ENCODE data around the gene TMEM18. TPM values are rescaled to one million over a fixed set of nuclear protein-coding genes. Genes with fewer than 3 reads are reported as not detected.
A peak's percentile ranks its signal among the peaks of the same experiment; 100 is the strongest.

Gene TMEM18
- total and polyA plus RNA-seq, 2 experiments from 2014 or later = 15.0 to 41.9 TPM

- TF ChIP-seq EZH2 (IDR thresholded peaks at IDR 0.05; ENCODE audit: low read depth, unreplicated experiment) (no peak), CREB1 (CRISPR knock-in tag; IDR thresholded peaks at IDR 0.05; ENCODE audit: low read depth) (peak; percentile 63), EZH2phosphoT487 (IDR thresholded peaks at IDR 0.05; ENCODE audit: unreplicated experiment) (no peak), STAT1 (IDR thresholded peaks at IDR 0.05; ENCODE audit: unreplicated experiment) (no peak), NANOG (IDR thresholded peaks at IDR 0.05; ENCODE audit: borderline replicate concordance) (no peak), JUNB (IDR thresholded peaks at IDR 0.05; ENCODE audit: unreplicated experiment) (no peak), CTCF (conservative IDR thresholded peaks at IDR 0.05; ENCODE audit: low read depth in 2 of 2) (peak; percentile 78 to 84), ETS1 (IDR thresholded peaks at IDR 0.05) (no peak), POLR2AphosphoS5 (IDR thresholded peaks at IDR 0.05; ENCODE audit: low read depth) (no peak)
Observed at GRCh38 chr2:636641-637405, 40.4 kb downstream of the TMEM18 start (continued).

GRCh38 chr2:635687-636621 is 41.3 kb downstream of the TMEM18 start:
- no peaks in the 10 kb centered on the region for H3K4me1 ChIP-seq (ENCODE audit: insufficient read depth)
- no peaks in the 10 kb centered on the region for H3K9me2 ChIP-seq (ENCODE audit: insufficient read depth)
- Mint-ChIP-seq H3K27ac (no peak overlapping the region), H3K4me1 (peaks cover under 1% of the 10 kb centered on the region), H3K9me3 (peaks cover 17% of the 10 kb centered on the region), H3K27me3 (ENCODE audit: insufficient read depth, low read depth, poor library complexity) (peaks cover 5% of the 10 kb centered on the region), H3K36me3 (ENCODE audit: low read depth) (peaks cover 10% of the 10 kb centered on the region; the same call in 2 of the 3 replicates), H3K4me3 (no peak overlapping the region)
- H3F3A ChIP-seq (replicated peaks; ENCODE audit: low read depth) = no peaks in the 10 kb centered on the region
- ATAC-seq = no peak; the same call in 2 of the 3 replicates
- H3K4me3 ChIP-seq = no peak overlapping the region
- H3K79me2 ChIP-seq (replicated peaks; ENCODE audit: insufficient read depth) = no peaks in the 10 kb centered on the region
- DNase-seq (ENCODE audit: low spot score) = no peak
- no peaks in the 10 kb centered on the region for H3K36me3 ChIP-seq (ENCODE audit: insufficient read depth)
- H2AFZ ChIP-seq = no peak overlapping the region; the same call in 1 of the 2 replicates
- H3K27ac ChIP-seq (ENCODE audit: low read depth) = no peak overlapping the region
- H3K27me3 ChIP-seq (ENCODE audit: insufficient read depth) = peaks cover 16% of the 10 kb centered on the region
- no peak overlapping the region for H3K4me2 ChIP-seq
- no peaks in the 10 kb centered on the region for H4K20me1 ChIP-seq (replicated peaks; ENCODE audit: insufficient read depth)
- TF ChIP-seq CTCF (conservative IDR thresholded peaks at IDR 0.05; ENCODE audit: low read depth in 2 of 2) (no peak), EZH2phosphoT487 (IDR thresholded peaks at IDR 0.05; ENCODE audit: unreplicated experiment) (no peak), CREB1 (CRISPR knock-in tag; IDR thresholded peaks at IDR 0.05; ENCODE audit: low read depth) (no peak), STAT1 (IDR thresholded peaks at IDR 0.05; ENCODE audit: unreplicated experiment) (no peak), JUNB (IDR thresholded peaks at IDR 0.05; ENCODE audit: unreplicated experiment) (no peak)
- TF ChIP-seq, protein P1, sequence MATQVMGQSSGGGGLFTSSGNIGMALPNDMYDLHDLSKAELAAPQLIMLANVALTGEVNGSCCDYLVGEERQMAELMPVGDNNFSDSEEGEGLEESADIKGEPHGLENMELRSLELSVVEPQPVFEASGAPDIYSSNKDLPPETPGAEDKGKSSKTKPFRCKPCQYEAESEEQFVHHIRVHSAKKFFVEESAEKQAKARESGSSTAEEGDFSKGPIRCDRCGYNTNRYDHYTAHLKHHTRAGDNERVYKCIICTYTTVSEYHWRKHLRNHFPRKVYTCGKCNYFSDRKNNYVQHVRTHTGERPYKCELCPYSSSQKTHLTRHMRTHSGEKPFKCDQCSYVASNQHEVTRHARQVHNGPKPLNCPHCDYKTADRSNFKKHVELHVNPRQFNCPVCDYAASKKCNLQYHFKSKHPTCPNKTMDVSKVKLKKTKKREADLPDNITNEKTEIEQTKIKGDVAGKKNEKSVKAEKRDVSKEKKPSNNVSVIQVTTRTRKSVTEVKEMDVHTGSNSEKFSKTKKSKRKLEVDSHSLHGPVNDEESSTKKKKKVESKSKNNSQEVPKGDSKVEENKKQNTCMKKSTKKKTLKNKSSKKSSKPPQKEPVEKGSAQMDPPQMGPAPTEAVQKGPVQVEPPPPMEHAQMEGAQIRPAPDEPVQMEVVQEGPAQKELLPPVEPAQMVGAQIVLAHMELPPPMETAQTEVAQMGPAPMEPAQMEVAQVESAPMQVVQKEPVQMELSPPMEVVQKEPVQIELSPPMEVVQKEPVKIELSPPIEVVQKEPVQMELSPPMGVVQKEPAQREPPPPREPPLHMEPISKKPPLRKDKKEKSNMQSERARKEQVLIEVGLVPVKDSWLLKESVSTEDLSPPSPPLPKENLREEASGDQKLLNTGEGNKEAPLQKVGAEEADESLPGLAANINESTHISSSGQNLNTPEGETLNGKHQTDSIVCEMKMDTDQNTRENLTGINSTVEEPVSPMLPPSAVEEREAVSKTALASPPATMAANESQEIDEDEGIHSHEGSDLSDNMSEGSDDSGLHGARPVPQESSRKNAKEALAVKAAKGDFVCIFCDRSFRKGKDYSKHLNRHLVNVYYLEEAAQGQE (IDR thresholded peaks at IDR 0.05; ENCODE audit: unreplicated experiment) = no peak
